Islet of Langerhans (tissue), 1 donor: ENCODE data around the gene DPP9.
"Not testable (repeated sequence)": the region's sequence is repeated elsewhere in the genome, so short reads cannot be mapped to it uniquely, and the experiment has no call there.

Source experiments
- FAIRE-seq: peaks from one replicate; lab custom pipeline; 2011; peaks lifted over from hg19 to GRCh38; lab: Jason Lieb, UNC

Gene DPP9

GRCh38 chr19:4738734-4739133 is 15.1 kb upstream of the DPP9 start:
- FAIRE-seq: no peak

- FAIRE-seq: no peak
Measured at GRCh38 chr19:4737955-4738600, 14.4 kb upstream of the DPP9 start.

- FAIRE-seq: no peak
Measured at GRCh38 chr19:4733755-4734345, 10.2 kb upstream of the DPP9 start.

GRCh38 chr19:4732680-4733114 is 9.1 kb upstream of the DPP9 start:
- peak; percentile 70 for FAIRE-seq

- FAIRE-seq: no peak
Measured at GRCh38 chr19:4730740-4731171, 7.1 kb upstream of the DPP9 start.

GRCh38 chr19:4728871-4729270 is 5.2 kb upstream of the DPP9 start:
- no peak for FAIRE-seq

GRCh38 chr19:4722671-4723594 is 709 bp downstream of the DPP9 start:
- FAIRE-seq: no peak

- FAIRE-seq: no peak
Measured at GRCh38 chr19:4721196-4721595, 2.4 kb downstream of the DPP9 start.

- no peak for FAIRE-seq
Measured at GRCh38 chr19:4720037-4720700, 3.5 kb downstream of the DPP9 start.

- FAIRE-seq: no peak
Measured at GRCh38 chr19:4719499-4719866, 4.2 kb downstream of the DPP9 start.

GRCh38 chr19:4717966-4718701 is 5.5 kb downstream of the DPP9 start:
- no peak for FAIRE-seq

GRCh38 chr19:4717191-4717965 is 6.3 kb downstream of the DPP9 start:
- FAIRE-seq: no peak

- FAIRE-seq: no peak
Measured at GRCh38 chr19:4715529-4716221, 8.0 kb downstream of the DPP9 start.

GRCh38 chr19:4715178-4715528 is 8.5 kb downstream of the DPP9 start:
- not testable (repeated sequence) for FAIRE-seq

- FAIRE-seq: no peak
Measured at GRCh38 chr19:4714016-4714415, 9.6 kb downstream of the DPP9 start.

GRCh38 chr19:4713384-4713951 is 10.2 kb downstream of the DPP9 start:
- FAIRE-seq: no peak

- no peak for FAIRE-seq
Measured at GRCh38 chr19:4712771-4713170, 10.9 kb downstream of the DPP9 start.

- no peak for FAIRE-seq
Measured at GRCh38 chr19:4711211-4711610, 12.4 kb downstream of the DPP9 start.

- FAIRE-seq: no peak
Measured at GRCh38 chr19:4710281-4710600, 13.4 kb downstream of the DPP9 start.
